HCT116 (cell line): ENCODE measurements around the gene MAPK6. TPM values are rescaled to one million over a fixed set of nuclear protein-coding genes. Genes with fewer than 3 reads are reported as not detected.
A peak's percentile ranks its signal among the peaks of the same experiment; 100 is the strongest.

Experiments used
- ATAC-seq: fragments of 200-7000 bp; cut with Tn5 transposase; 2 replicates; pipeline ENCODE4 v1.9.1; 2020; ENCODE audit warnings: mild to moderate bottlenecking, moderate library complexity
- BruUV-seq: library from RNA; stranded (reverse); fragments of 400-500 nt; replicated peaks from 2 replicates; lab custom pipeline; 2021; lab: Mats Ljungman, UMichigan
- CTCF ChIA-PET: fragments of 300-600 bp; sonication (Branson Sonifier 250); formaldehyde crosslinking; loops from one replicate; lab custom pipeline; 2021; ENCODE audit warnings: antibody characterized with exemption; lab: Charles Lee
- POLR2A ChIA-PET: fragments of 300-600, 350-600 bp; sonication (Branson Sonifier 250); formaldehyde crosslinking; loops from one replicate; lab custom pipeline; 2021; ENCODE audit warnings: antibody characterized with exemption; lab: Charles Lee
- RAD21 ChIA-PET, 2 experiments: fragments of 300-600 bp; sonication (Branson Sonifier 250); formaldehyde crosslinking; loops; one replicate each; lab custom pipeline; 2023; ENCODE audit warnings: low total read pairs in 2 of 2; ENCODE audit not compliant: uncharacterized antibody in 2 of 2, unreplicated experiment in 2 of 2, low non-redundant PET in 1 of 2; lab: Charles Lee
- DNase-seq: peaks from one replicate; pipeline ENCODE4 v3.0.0-alpha.2; 2010; ENCODE audit warnings: low read depth, low spot score
- H2AFZ ChIP-seq: fragments of 200-600 bp; shearing (Covaris generic), sonication (generic); 2 replicates; pipeline ENCODE4 v1.6.1; 2017; ENCODE audit warnings: low read depth, mixed run types, mixed read lengths, antibody characterized with exemption, low read length; ENCODE audit not compliant: poor library complexity, severe bottlenecking
- H3K27ac ChIP-seq: 2 replicates; pipeline ENCODE4 v1.5.1; 2012; ENCODE audit warnings: low read depth, low read length
- H3K27me3 ChIP-seq: fragments of 200-600 bp; sonication (generic); 2 replicates; pipeline ENCODE4 v1.6.1; 2016; ENCODE audit warnings: mixed run types, low read length, mixed read lengths; ENCODE audit not compliant: insufficient read depth
- H3K36me3 ChIP-seq, 2 experiments: fragments of 200-500 bp in 1 of 2; fragments of 200-600 bp in 1 of 2; sonication (Bioruptor generic) in 1 of 2; sonication (generic) in 1 of 2; 2 replicates each; pipeline versions ENCODE4 v1.5.1 to v1.6.1; 2014 to 2016; ENCODE audit warnings: low read length in 2 of 2, inconsistent platforms in 1 of 2, mixed read lengths in 1 of 2, mixed run types in 1 of 2; ENCODE audit not compliant: insufficient read depth in 2 of 2, control insufficient read depth in 1 of 2
- H3K4me1 ChIP-seq, 2 experiments: fragments of 200-600 bp in 1 of 2; sonication (generic) in 1 of 2; 2 replicates each; pipeline versions ENCODE4 v1.5.1 to v1.6.1; 2012 to 2017; ENCODE audit warnings: low read length in 2 of 2, inconsistent platforms in 1 of 2, mild to moderate bottlenecking in 1 of 2, mixed read lengths in 1 of 2, mixed run types in 1 of 2, moderate library complexity in 1 of 2; ENCODE audit not compliant: insufficient read depth in 2 of 2, control insufficient read depth in 1 of 2
- H3K4me2 ChIP-seq: fragments of 200-600 bp; sonication (generic); 2 replicates; pipeline ENCODE4 v1.6.1; 2017; ENCODE audit warnings: mixed run types, low read length, mixed read lengths
- H3K4me3 ChIP-seq, 2 experiments: fragments of 200-600 bp in 1 of 2; sonication (generic) in 1 of 2; replicated peaks in 1 of 2; 2 replicates each; pipeline ENCODE4 v1.5.1; 2011 to 2016; ENCODE audit warnings: low read length in 2 of 2, control low read depth in 1 of 2, low read depth in 1 of 2, mild to moderate bottlenecking in 1 of 2, mixed read lengths in 1 of 2, mixed run types in 1 of 2
- H3K79me2 ChIP-seq: fragments of 200-600 bp; sonication (generic); 2 replicates; pipeline ENCODE4 v1.6.1; 2017; ENCODE audit warnings: mild to moderate bottlenecking, mixed run types, low read length, moderate library complexity, mixed read lengths; ENCODE audit not compliant: insufficient read depth
- H3K9ac ChIP-seq: fragments of 200-600 bp; sonication (generic); 2 replicates; pipeline ENCODE4 v1.6.1; 2016; ENCODE audit warnings: low read length, mixed read lengths
- H3K9me2 ChIP-seq: fragments of 200-600 bp; sonication (generic), shearing (Covaris generic); 2 replicates; pipeline ENCODE4 v1.6.1; 2017; ENCODE audit warnings: mixed run types, mild to moderate bottlenecking, moderate library complexity; ENCODE audit not compliant: insufficient read depth
- H3K9me3 ChIP-seq, 2 experiments: fragments of 200-500 bp in 1 of 2; fragments of 200-600 bp in 1 of 2; sonication (Bioruptor generic) in 1 of 2; sonication (generic) in 1 of 2; 2 replicates each; pipeline ENCODE4 v1.6.1; 2014 to 2017; ENCODE audit warnings: low read length in 2 of 2, mixed read lengths in 2 of 2, inconsistent platforms in 1 of 2, low read depth in 1 of 2, mild to moderate bottlenecking in 1 of 2, mixed run types in 1 of 2, moderate library complexity in 1 of 2; ENCODE audit not compliant: control insufficient read depth in 1 of 2, insufficient read depth in 1 of 2
- H4K20me1 ChIP-seq: fragments of 200-600 bp; sonication (generic), shearing (Covaris generic); 2 replicates; pipeline ENCODE4 v1.6.1; 2017; ENCODE audit warnings: mixed run types, mild to moderate bottlenecking, moderate library complexity; ENCODE audit not compliant: insufficient read depth
- ATF3 ChIP-seq: IDR thresholded peaks from 2 replicates; pipeline ENCODE4 v1.6.1; 2012
- CEBPB ChIP-seq: IDR thresholded peaks from 2 replicates; pipeline ENCODE4 v1.6.1; 2012; ENCODE audit warnings: low read depth
- CTCF ChIP-seq, 3 experiments: fragments of 200-600 bp in 1 of 3; sonication (generic) in 1 of 3; IDR thresholded peaks in 2 of 3; conservative IDR thresholded peaks in 1 of 3; 2 replicates each; pipeline ENCODE4 v1.5.1; 2012 to 2017; ENCODE audit warnings: low read depth in 2 of 3, low read length in 2 of 3, antibody characterized with exemption in 1 of 3, borderline replicate concordance in 1 of 3, control low read depth in 1 of 3, mild to moderate bottlenecking in 1 of 3, mixed read lengths in 1 of 3, mixed run types in 1 of 3, moderate library complexity in 1 of 3; ENCODE audit not compliant: insufficient read depth in 1 of 3
- EGR1 ChIP-seq: IDR thresholded peaks from 2 replicates; pipeline ENCODE4 v1.6.1; 2012; ENCODE audit warnings: low read depth
- ELF1 ChIP-seq: IDR thresholded peaks from 2 replicates; pipeline ENCODE4 v1.6.1; 2012; ENCODE audit warnings: low read depth, borderline replicate concordance
- FOSL1 ChIP-seq: IDR thresholded peaks from 2 replicates; pipeline ENCODE4 v1.6.1; 2012; ENCODE audit warnings: low read depth
- JUND ChIP-seq: IDR thresholded peaks from 2 replicates; pipeline ENCODE4 v1.6.1; 2012
- MAX ChIP-seq: IDR thresholded peaks from 2 replicates; pipeline ENCODE4 v1.6.1; 2012
- POLR2A ChIP-seq: IDR thresholded peaks from 2 replicates; pipeline ENCODE4 v1.7.0; 2011; ENCODE audit warnings: borderline replicate concordance; ENCODE audit not compliant: insufficient read depth, insufficient read length; ENCODE audit errors: extremely low read depth
- POLR2AphosphoS5 ChIP-seq: IDR thresholded peaks from 2 replicates; pipeline ENCODE4 v1.6.1; 2011; ENCODE audit warnings: mild to moderate bottlenecking, low read depth, low read length, moderate library complexity
- SP1 ChIP-seq: IDR thresholded peaks from 2 replicates; pipeline ENCODE4 v1.6.1; 2012; ENCODE audit warnings: low read depth
- SRF ChIP-seq: IDR thresholded peaks from 2 replicates; pipeline ENCODE4 v1.6.1; 2012; ENCODE audit warnings: low read depth
- TCF7L2 ChIP-seq: IDR thresholded peaks from 2 replicates; pipeline ENCODE4 v1.7.0; 2011; ENCODE audit warnings: borderline replicate concordance, inconsistent platforms; ENCODE audit not compliant: insufficient read depth, insufficient read length; ENCODE audit errors: extremely low read depth
- YY1 ChIP-seq: IDR thresholded peaks from 2 replicates; pipeline ENCODE4 v1.6.1; 2011; ENCODE audit warnings: low read length, low read depth, moderate library complexity, mild to moderate bottlenecking; ENCODE audit not compliant: insufficient replicate concordance; ENCODE audit errors: extremely low read depth
- ZBTB33 ChIP-seq: IDR thresholded peaks from 2 replicates; pipeline ENCODE4 v1.6.1; 2011; ENCODE audit warnings: mild to moderate bottlenecking, low read length, moderate library complexity; ENCODE audit not compliant: insufficient replicate concordance; ENCODE audit errors: extremely low read depth
- ZFX ChIP-seq: fragments of 450-650 bp; IDR thresholded peaks from 2 replicates; pipeline ENCODE4 v1.6.1; 2017
- ZNF274 ChIP-seq: fragments of 200-500 bp; sonication (Bioruptor generic); IDR thresholded peaks from 2 replicates; pipeline ENCODE4 v1.6.1; 2014; ENCODE audit warnings: mild to moderate bottlenecking, low read depth, low read length, inconsistent platforms
- intact Hi-C: fragments of 100-400 bp; cut with micrococcal nuclease; formaldehyde crosslinking; loops from 2 replicates; pipeline ENCODE4 v1.10.0; 2022
- total RNA-seq: library from RNA; stranded (reverse); gene quantifications from one replicate; pipeline ENCODE4 v1.2.1, GENCODE V29; 2021; ENCODE audit not compliant: unreplicated experiment

Gene MAPK6
- total RNA-seq, 1 experiment from 2014 or later: 57.4 TPM

GRCh38 chr15:52030010-52030409 lies 11.0 kb downstream of the MAPK6 start:
- Histone ChIP-seq H3K36me3 (0 out of 4 replicates have a peak, but pooled peaks cover 0 to 3% of the 10 kb centered on the region in 2 experiments), H2AFZ (no peak overlapping the region), H3K9me2 (no peaks in the 10 kb centered on the region), H3K9me3 (peaks cover 4 to 12% of the 10 kb centered on the region in 2 experiments; a peak in 1 of 4 replicates), H3K4me2 (no peak overlapping the region), H3K27ac (no peak overlapping the region), H3K9ac (no peak overlapping the region), H3K79me2 (peaks cover 96% of the 10 kb centered on the region), H3K4me3 (no peak overlapping the region), H3K4me1 (peaks cover 5 to 36% of the 10 kb centered on the region in 2 experiments; a peak in 3 of 4 replicates), H3K27me3 (no peaks in the 10 kb centered on the region), H4K20me1 (peaks cover 7% of the 10 kb centered on the region; the same call in 1 of the 2 replicates)
- intact Hi-C loops: no loop called here
- ChIA-PET CTCF (no interaction called here), POLR2A (interaction anchor here (1.5 kb wide), 1 partner anchor 9 kb away, joined by 5 read pairs; no protein-coding TSS in a partner anchor), RAD21 (no interaction called here)
- no peak for DNase-seq
- no peak for TF ChIP-seq POLR2AphosphoS5
- no peak for TF ChIP-seq TCF7L2
- TF ChIP-seq ZFX: no peak
- no peak for TF ChIP-seq FOSL1
- no peak for TF ChIP-seq SRF
- TSS peak; percentile 20 for BruUV-seq
- ATAC-seq: no peak

- H3K27me3 ChIP-seq: no peaks in the 10 kb centered on the region
- no TSS peak for BruUV-seq
- H3K9ac ChIP-seq: no peak overlapping the region
- peaks cover 96% of the 10 kb centered on the region for H3K79me2 ChIP-seq
- H3K4me2 ChIP-seq: peak overlapping the region; percentile 41; the same call in 1 of the 2 replicates
- H3K36me3 ChIP-seq: 0 out of 4 replicates have a peak, but pooled peaks cover 0 to 3% of the 10 kb centered on the region in 2 experiments
- no peak overlapping the region for H3K27ac ChIP-seq
- H3K9me2 ChIP-seq: no peaks in the 10 kb centered on the region
- H3K9me3 ChIP-seq: peaks cover 4 to 12% of the 10 kb centered on the region in 2 experiments; a peak in 1 of 4 replicates
- ChIA-PET RAD21 (no interaction called here), POLR2A (no interaction called here), CTCF (no interaction called here)
- H4K20me1 ChIP-seq: peaks cover 4% of the 10 kb centered on the region; the same call in 1 of the 2 replicates
- H2AFZ ChIP-seq: no peak overlapping the region
- intact Hi-C loops: no loop called here
- peaks cover 5 to 26% of the 10 kb centered on the region in 2 experiments; a peak in 3 of 4 replicates for H3K4me1 ChIP-seq
- no peak overlapping the region for H3K4me3 ChIP-seq
- DNase-seq (no peak), ATAC-seq (peak; percentile 47; the same call in 1 of the 2 replicates)
- TF ChIP-seq POLR2AphosphoS5 (no peak), ZNF274 (no peak), EGR1 (no peak), ATF3 (no peak), YY1 (no peak), JUND (no peak), CEBPB (no peak), CTCF (IDR thresholded peaks at IDR 0.05 in 2 of 3, conservative IDR thresholded peaks at IDR 0.05 in 1 of 3; ENCODE audit: borderline replicate concordance in 1 of 3, insufficient read depth in 1 of 3, low read depth in 2 of 3, low read length in 2 of 3) (no peak), SP1 (no peak), POLR2A (no peak), ZBTB33 (no peak), ELF1 (no peak), ZFX (no peak), MAX (no peak)
These were observed 12.5 kb downstream of the MAPK6 start for GRCh38 chr15:52031556-52031955.
